ENCODE results near the gene LRRC40.

- TF ChIP-seq POLR2AphosphoS5 (IDR thresholded peaks at IDR 0.05) = no peak
- no peak for TF ChIP-seq CTCF (IDR thresholded peaks at IDR 0.05)
- no peak for TF ChIP-seq EP300 (IDR thresholded peaks at IDR 0.05)
- TF ChIP-seq POLR2A (IDR thresholded peaks at IDR 0.05) = no peak
These were observed 26.1 kb upstream of the LRRC40 start for GRCh38 chr1:70231475-70231874.

All from suprapubic skin (tissue), 4 donors.